HCT116 (cell line): ENCODE results near the gene TMC3. TPM values are rescaled to one million over a fixed set of nuclear protein-coding genes. Genes with fewer than 3 reads are reported as not detected.
A peak's percentile ranks its signal among the peaks of the same experiment; 100 is the strongest.

ENCODE experiments used
- ATAC-seq: fragments of 200-7000 bp; cut with Tn5 transposase; 2 replicates; pipeline ENCODE4 v1.9.1; 2020; ENCODE audit warnings: mild to moderate bottlenecking, moderate library complexity
- BruUV-seq: library from RNA; stranded (reverse); fragments of 400-500 nt; replicated peaks from 2 replicates; lab custom pipeline; 2021; lab: Mats Ljungman, UMichigan
- CTCF ChIA-PET: fragments of 300-600 bp; sonication (Branson Sonifier 250); formaldehyde crosslinking; loops from one replicate; lab custom pipeline; 2021; ENCODE audit warnings: antibody characterized with exemption; lab: Charles Lee
- POLR2A ChIA-PET: fragments of 300-600, 350-600 bp; sonication (Branson Sonifier 250); formaldehyde crosslinking; loops from one replicate; lab custom pipeline; 2021; ENCODE audit warnings: antibody characterized with exemption; lab: Charles Lee
- RAD21 ChIA-PET, 2 experiments: fragments of 300-600 bp; sonication (Branson Sonifier 250); formaldehyde crosslinking; loops; one replicate each; lab custom pipeline; 2023; ENCODE audit warnings: low total read pairs in 2 of 2; ENCODE audit not compliant: uncharacterized antibody in 2 of 2, unreplicated experiment in 2 of 2, low non-redundant PET in 1 of 2; lab: Charles Lee
- DNase-seq: peaks from one replicate; pipeline ENCODE4 v3.0.0-alpha.2; 2010; ENCODE audit warnings: low read depth, low spot score
- H2AFZ ChIP-seq: fragments of 200-600 bp; shearing (Covaris generic), sonication (generic); 2 replicates; pipeline ENCODE4 v1.6.1; 2017; ENCODE audit warnings: low read depth, mixed run types, mixed read lengths, antibody characterized with exemption, low read length; ENCODE audit not compliant: poor library complexity, severe bottlenecking
- H3K27ac ChIP-seq: 2 replicates; pipeline ENCODE4 v1.5.1; 2012; ENCODE audit warnings: low read depth, low read length
- H3K27me3 ChIP-seq: fragments of 200-600 bp; sonication (generic); 2 replicates; pipeline ENCODE4 v1.6.1; 2016; ENCODE audit warnings: mixed run types, low read length, mixed read lengths; ENCODE audit not compliant: insufficient read depth
- H3K36me3 ChIP-seq, 2 experiments: fragments of 200-500 bp in 1 of 2; fragments of 200-600 bp in 1 of 2; sonication (Bioruptor generic) in 1 of 2; sonication (generic) in 1 of 2; 2 replicates each; pipeline versions ENCODE4 v1.5.1 to v1.6.1; 2014 to 2016; ENCODE audit warnings: low read length in 2 of 2, inconsistent platforms in 1 of 2, mixed read lengths in 1 of 2, mixed run types in 1 of 2; ENCODE audit not compliant: insufficient read depth in 2 of 2, control insufficient read depth in 1 of 2
- H3K4me1 ChIP-seq, 2 experiments: fragments of 200-600 bp in 1 of 2; sonication (generic) in 1 of 2; 2 replicates each; pipeline versions ENCODE4 v1.5.1 to v1.6.1; 2012 to 2017; ENCODE audit warnings: low read length in 2 of 2, inconsistent platforms in 1 of 2, mild to moderate bottlenecking in 1 of 2, mixed read lengths in 1 of 2, mixed run types in 1 of 2, moderate library complexity in 1 of 2; ENCODE audit not compliant: insufficient read depth in 2 of 2, control insufficient read depth in 1 of 2
- H3K4me2 ChIP-seq: fragments of 200-600 bp; sonication (generic); 2 replicates; pipeline ENCODE4 v1.6.1; 2017; ENCODE audit warnings: mixed run types, low read length, mixed read lengths
- H3K4me3 ChIP-seq, 2 experiments: fragments of 200-600 bp in 1 of 2; sonication (generic) in 1 of 2; replicated peaks in 1 of 2; 2 replicates each; pipeline ENCODE4 v1.5.1; 2011 to 2016; ENCODE audit warnings: low read length in 2 of 2, control low read depth in 1 of 2, low read depth in 1 of 2, mild to moderate bottlenecking in 1 of 2, mixed read lengths in 1 of 2, mixed run types in 1 of 2
- H3K79me2 ChIP-seq: fragments of 200-600 bp; sonication (generic); 2 replicates; pipeline ENCODE4 v1.6.1; 2017; ENCODE audit warnings: mild to moderate bottlenecking, mixed run types, low read length, moderate library complexity, mixed read lengths; ENCODE audit not compliant: insufficient read depth
- H3K9ac ChIP-seq: fragments of 200-600 bp; sonication (generic); 2 replicates; pipeline ENCODE4 v1.6.1; 2016; ENCODE audit warnings: low read length, mixed read lengths
- H3K9me2 ChIP-seq: fragments of 200-600 bp; sonication (generic), shearing (Covaris generic); 2 replicates; pipeline ENCODE4 v1.6.1; 2017; ENCODE audit warnings: mixed run types, mild to moderate bottlenecking, moderate library complexity; ENCODE audit not compliant: insufficient read depth
- H3K9me3 ChIP-seq, 2 experiments: fragments of 200-500 bp in 1 of 2; fragments of 200-600 bp in 1 of 2; sonication (Bioruptor generic) in 1 of 2; sonication (generic) in 1 of 2; 2 replicates each; pipeline ENCODE4 v1.6.1; 2014 to 2017; ENCODE audit warnings: low read length in 2 of 2, mixed read lengths in 2 of 2, inconsistent platforms in 1 of 2, low read depth in 1 of 2, mild to moderate bottlenecking in 1 of 2, mixed run types in 1 of 2, moderate library complexity in 1 of 2; ENCODE audit not compliant: control insufficient read depth in 1 of 2, insufficient read depth in 1 of 2
- H4K20me1 ChIP-seq: fragments of 200-600 bp; sonication (generic), shearing (Covaris generic); 2 replicates; pipeline ENCODE4 v1.6.1; 2017; ENCODE audit warnings: mixed run types, mild to moderate bottlenecking, moderate library complexity; ENCODE audit not compliant: insufficient read depth
- CBX3 ChIP-seq: IDR thresholded peaks from 2 replicates; pipeline ENCODE4 v1.6.1; 2012; ENCODE audit warnings: low read depth
- CEBPB ChIP-seq: IDR thresholded peaks from 2 replicates; pipeline ENCODE4 v1.6.1; 2012; ENCODE audit warnings: low read depth
- EGR1 ChIP-seq: IDR thresholded peaks from 2 replicates; pipeline ENCODE4 v1.6.1; 2012; ENCODE audit warnings: low read depth
- ELF1 ChIP-seq: IDR thresholded peaks from 2 replicates; pipeline ENCODE4 v1.6.1; 2012; ENCODE audit warnings: low read depth, borderline replicate concordance
- EZH2 ChIP-seq: fragments of 200-600 bp; sonication (generic); IDR thresholded peaks from 2 replicates; pipeline ENCODE4 v1.6.1; 2017; ENCODE audit warnings: antibody characterized with exemption, mixed run types
- EZH2phosphoT487 ChIP-seq: fragments of 200-600 bp; IDR thresholded peaks from 2 replicates; pipeline ENCODE4 v1.6.1; 2018; ENCODE audit warnings: antibody characterized with exemption, borderline replicate concordance
- FOSL1 ChIP-seq: IDR thresholded peaks from 2 replicates; pipeline ENCODE4 v1.6.1; 2012; ENCODE audit warnings: low read depth
- JUND ChIP-seq: IDR thresholded peaks from 2 replicates; pipeline ENCODE4 v1.6.1; 2012
- MAX ChIP-seq: IDR thresholded peaks from 2 replicates; pipeline ENCODE4 v1.6.1; 2012
- POLR2AphosphoS5 ChIP-seq: IDR thresholded peaks from 2 replicates; pipeline ENCODE4 v1.6.1; 2011; ENCODE audit warnings: mild to moderate bottlenecking, low read depth, low read length, moderate library complexity
- RAD21 ChIP-seq: IDR thresholded peaks from 2 replicates; pipeline ENCODE4 v1.6.1; 2012; ENCODE audit warnings: low read depth, mild to moderate bottlenecking
- REST ChIP-seq: IDR thresholded peaks from 2 replicates; pipeline ENCODE4 v1.6.1; 2012; ENCODE audit warnings: low read depth
- SIN3A ChIP-seq: IDR thresholded peaks from 2 replicates; pipeline ENCODE4 v1.6.1; 2012; ENCODE audit warnings: low read depth
- SP1 ChIP-seq: IDR thresholded peaks from 2 replicates; pipeline ENCODE4 v1.6.1; 2012; ENCODE audit warnings: low read depth
- SRF ChIP-seq: IDR thresholded peaks from 2 replicates; pipeline ENCODE4 v1.6.1; 2012; ENCODE audit warnings: low read depth
- YY1 ChIP-seq: IDR thresholded peaks from 2 replicates; pipeline ENCODE4 v1.6.1; 2011; ENCODE audit warnings: low read length, low read depth, moderate library complexity, mild to moderate bottlenecking; ENCODE audit not compliant: insufficient replicate concordance; ENCODE audit errors: extremely low read depth
- ZFX ChIP-seq: fragments of 450-650 bp; IDR thresholded peaks from 2 replicates; pipeline ENCODE4 v1.6.1; 2017
- ZNF274 ChIP-seq: fragments of 200-500 bp; sonication (Bioruptor generic); IDR thresholded peaks from 2 replicates; pipeline ENCODE4 v1.6.1; 2014; ENCODE audit warnings: mild to moderate bottlenecking, low read depth, low read length, inconsistent platforms
- intact Hi-C: fragments of 100-400 bp; cut with micrococcal nuclease; formaldehyde crosslinking; loops from 2 replicates; pipeline ENCODE4 v1.10.0; 2022
- total RNA-seq: library from RNA; stranded (reverse); gene quantifications from one replicate; pipeline ENCODE4 v1.2.1, GENCODE V29; 2021; ENCODE audit not compliant: unreplicated experiment

Gene TMC3
- total RNA-seq, 1 experiment from 2014 or later = not detected

- Histone ChIP-seq H3K9me3 (no peaks in the 10 kb centered on the region), H3K79me2 (no peaks in the 10 kb centered on the region), H3K36me3 (no peaks in the 10 kb centered on the region), H3K9me2 (no peaks in the 10 kb centered on the region), H3K27me3 (no peaks in the 10 kb centered on the region), H3K4me3 (no peak overlapping the region), H4K20me1 (no peaks in the 10 kb centered on the region), H2AFZ (no peak overlapping the region), H3K9ac (no peak overlapping the region), H3K27ac (no peak overlapping the region), H3K4me2 (no peak overlapping the region), H3K4me1 (peaks cover 13 to 18% of the 10 kb centered on the region in 2 experiments)
- ChIA-PET RAD21 (no interaction called here), CTCF (no interaction called here), POLR2A (no interaction called here)
- DNase-seq (no peak), ATAC-seq (no peak)
- TF ChIP-seq YY1 (no peak), RAD21 (no peak), EZH2 (no peak)
- BruUV-seq = no TSS peak
- intact Hi-C loops = no loop called here
These were observed 59.6 kb downstream of the TMC3 start for GRCh38 chr15:81314378-81314777.

- no peaks in the 10 kb centered on the region for H3K9me3 ChIP-seq
- no peak overlapping the region for H2AFZ ChIP-seq
- no peaks in the 10 kb centered on the region for H3K36me3 ChIP-seq
- peak overlapping the region; percentile 35; the same call in 1 of the 2 replicates for H3K9ac ChIP-seq
- RAD21 ChIA-PET = no interaction called here
- H3K9me2 ChIP-seq = no peaks in the 10 kb centered on the region
- no TSS peak for BruUV-seq
- no peaks in the 10 kb centered on the region for H4K20me1 ChIP-seq
- POLR2A ChIA-PET = no interaction called here
- peak overlapping the region; percentile 76 for H3K4me2 ChIP-seq
- DNase-seq (no peak), ATAC-seq (no peak)
- H3K4me1 ChIP-seq = peaks cover 13 to 18% of the 10 kb centered on the region in 2 experiments
- no peaks in the 10 kb centered on the region for H3K27me3 ChIP-seq
- CTCF ChIA-PET = interaction anchor here (1.2 kb wide), 1 partner anchor 47 kb away, joined by 7 read pairs; no protein-coding TSS in a partner anchor
- H3K4me3 ChIP-seq = peak overlapping the region in 1 of 2 experiments; percentile 22; a peak in 1 of 4 replicates
- H3K27ac ChIP-seq = peak overlapping the region; percentile 32; the same call in 1 of the 2 replicates
- no peaks in the 10 kb centered on the region for H3K79me2 ChIP-seq
- intact Hi-C loops = no loop called here
- TF ChIP-seq ZFX (no peak), SIN3A (no peak), RAD21 (no peak), YY1 (no peak), ELF1 (no peak), CBX3 (no peak), EGR1 (no peak), CEBPB (no peak), EZH2 (no peak), FOSL1 (no peak), MAX (no peak), POLR2AphosphoS5 (no peak), ZNF274 (no peak), REST (no peak), EZH2phosphoT487 (no peak), JUND (no peak), SRF (no peak), SP1 (no peak)
These were observed 60.3 kb downstream of the TMC3 start for GRCh38 chr15:81313686-81314085.
